ENCODE results near the gene VGF.
"Not testable (repeated sequence)": the region's sequence is repeated elsewhere in the genome, so short reads cannot be mapped to it uniquely, and the experiment has no call there.

The VGF gene

GRCh38 chr7:101115215-101115614 lies 50.2 kb downstream of the VGF start:
- DNase-seq (ENCODE audit: low read depth), result no peak

- DNase-seq (ENCODE audit: low read depth), result no peak
Measured at GRCh38 chr7:101114492-101114891, 50.9 kb downstream of the VGF start.

GRCh38 chr7:101113836-101114235 lies 51.5 kb downstream of the VGF start:
- no peak for DNase-seq (ENCODE audit: low read depth)

- not testable (repeated sequence) for DNase-seq (ENCODE audit: low read depth)
Measured at GRCh38 chr7:101113140-101113539, 52.2 kb downstream of the VGF start.

All from activated T-helper 9 cell treated with anti-CD3 and anti-CD28 coated beads, Interleukin-2, amount 50 U/mL, for 16 hours (primary cell).